H7 (cell line): ENCODE measurements around the gene CFI. TPM values are rescaled to one million over a fixed set of nuclear protein-coding genes. Genes with fewer than 3 reads are reported as not detected.

ENCODE experiments used
- DNase-seq: peaks from one replicate; pipeline ENCODE4 v3.0.0; 2012
- H3K27me3 ChIP-seq: 2 replicates; pipeline ENCODE4 v1.6.0; 2011; ENCODE audit warnings: mild to moderate bottlenecking, low read length; ENCODE audit not compliant: control insufficient read depth, insufficient read depth
- H3K36me3 ChIP-seq: replicated peaks from 2 replicates; pipeline ENCODE4 v1.5.1; 2011; ENCODE audit warnings: low read length; ENCODE audit not compliant: control insufficient read depth, insufficient read depth
- H3K4me3 ChIP-seq: 2 replicates; pipeline ENCODE4 v1.5.1; 2011; ENCODE audit warnings: low read depth, mild to moderate bottlenecking, control low read depth, low read length, moderate library complexity; ENCODE audit not compliant: insufficient read depth
- total RNA-seq: library from RNA; depleted of rRNA; stranded (reverse); fragments of >200 nt; shearing (Covaris generic); gene quantifications from 2 replicates; pipeline ENCODE4 v1.2.3, GENCODE V29; 2014

The CFI gene
- total RNA-seq, 1 experiment from 2014 or later = not detected

- Histone ChIP-seq H3K4me3 (no peak overlapping the region), H3K27me3 (no peaks in the 10 kb centered on the region), H3K36me3 (no peaks in the 10 kb centered on the region)
- no peak for DNase-seq
Observed at GRCh38 chr4:109755656-109756055, 46.1 kb downstream of the CFI start.

GRCh38 chr4:109754093-109754857, 47.5 kb downstream of the CFI start:
- Histone ChIP-seq H3K36me3 (no peaks in the 10 kb centered on the region), H3K4me3 (no peak overlapping the region), H3K27me3 (no peaks in the 10 kb centered on the region)
- DNase-seq = no peak

DNA sequence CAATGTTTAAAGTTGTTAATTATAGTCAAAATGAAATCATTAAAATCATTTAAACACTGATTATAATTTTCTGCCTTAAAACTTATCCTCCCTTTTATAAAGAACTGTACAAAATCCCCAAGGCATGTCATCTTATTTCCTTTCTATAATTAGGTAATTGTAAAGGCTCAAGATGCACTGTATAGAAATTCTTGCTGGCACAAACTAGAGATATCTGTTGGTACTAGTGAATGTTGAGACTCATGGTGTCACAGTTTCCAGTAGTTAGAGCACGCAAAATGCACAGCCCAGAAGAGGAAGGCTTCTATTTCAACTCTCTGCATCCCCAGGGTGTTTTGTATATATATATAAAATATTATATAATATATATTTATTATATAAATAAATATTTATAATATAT, 49.3 kb downstream of the CFI start:
- Histone ChIP-seq H3K4me3 (no peak overlapping the region), H3K27me3 (no peaks in the 10 kb centered on the region), H3K36me3 (no peaks in the 10 kb centered on the region)
- DNase-seq = no peak

DNA sequence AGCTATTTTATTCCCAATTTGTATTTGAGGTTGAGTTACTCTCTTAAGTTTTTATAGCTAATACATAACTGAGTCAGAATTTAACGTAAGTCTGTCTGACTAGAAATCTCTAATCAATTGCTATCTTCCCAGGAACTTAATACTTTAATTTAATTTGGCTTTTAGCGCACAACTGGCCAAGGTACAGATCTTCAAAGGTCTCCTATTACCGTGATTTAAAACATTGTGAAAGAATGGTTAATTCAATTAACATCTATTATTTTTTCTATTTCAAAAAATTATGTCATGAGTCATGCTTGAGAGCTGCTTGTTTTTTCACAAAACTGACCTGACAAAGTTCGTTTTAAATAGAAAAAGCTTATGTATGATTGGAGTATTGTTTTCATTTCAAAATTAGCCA, 49.9 kb downstream of the CFI start:
- H3K27me3 ChIP-seq = no peaks in the 10 kb centered on the region
- no peak for DNase-seq
- no peak overlapping the region for H3K4me3 ChIP-seq
- no peaks in the 10 kb centered on the region for H3K36me3 ChIP-seq

GRCh38 chr4:109750652-109751244, 51.1 kb downstream of the CFI start:
- Histone ChIP-seq H3K27me3 (no peaks in the 10 kb centered on the region), H3K4me3 (no peak overlapping the region), H3K36me3 (no peaks in the 10 kb centered on the region)
- DNase-seq = no peak

- Histone ChIP-seq H3K4me3 (no peak overlapping the region), H3K27me3 (no peaks in the 10 kb centered on the region), H3K36me3 (no peaks in the 10 kb centered on the region)
- no peak for DNase-seq
Observed at GRCh38 chr4:109749388-109750082, 52.3 kb downstream of the CFI start.

DNA sequence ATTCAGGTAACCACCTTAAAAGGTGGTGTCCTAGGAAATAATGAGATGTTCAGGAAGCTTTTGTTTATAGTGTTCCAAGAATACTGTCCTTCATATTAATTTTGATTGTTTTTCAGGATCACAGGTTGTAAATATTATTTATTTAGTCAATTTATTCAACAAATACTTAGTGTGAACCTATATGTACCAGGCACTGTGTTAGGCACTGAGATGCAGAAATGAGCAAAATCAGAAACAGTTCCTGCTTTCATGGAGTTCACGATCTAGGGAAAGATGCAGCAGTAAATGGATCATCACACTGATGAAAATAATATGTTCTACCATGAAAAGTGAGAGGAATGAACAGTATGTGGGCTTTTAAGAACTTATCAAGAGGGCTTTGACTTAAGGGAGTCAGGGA, 53.7 kb downstream of the CFI start:
- Histone ChIP-seq H3K36me3 (no peaks in the 10 kb centered on the region), H3K27me3 (no peaks in the 10 kb centered on the region), H3K4me3 (no peak overlapping the region)
- no peak for DNase-seq

DNA sequence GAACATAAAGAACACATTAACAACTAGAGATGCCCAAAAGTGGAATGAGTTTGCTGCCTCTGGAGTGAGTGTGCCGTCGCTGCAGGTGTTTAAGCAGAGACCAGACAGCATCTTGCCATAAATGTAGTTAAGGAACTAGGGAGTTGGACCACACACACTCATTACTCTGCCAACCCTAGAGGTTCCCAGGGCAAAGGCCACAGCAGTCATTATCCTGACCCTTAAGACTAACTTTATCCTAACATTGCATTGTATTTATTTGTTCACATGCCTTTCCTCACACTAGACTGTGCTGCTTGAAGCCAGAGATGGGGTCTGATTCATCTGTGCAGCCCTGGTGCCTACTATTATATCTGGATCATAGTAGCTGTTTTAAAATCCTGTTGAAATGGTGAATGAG, 55.1 kb downstream of the CFI start:
- Histone ChIP-seq H3K27me3 (no peaks in the 10 kb centered on the region), H3K4me3 (no peak overlapping the region), H3K36me3 (no peaks in the 10 kb centered on the region)
- no peak for DNase-seq

DNA sequence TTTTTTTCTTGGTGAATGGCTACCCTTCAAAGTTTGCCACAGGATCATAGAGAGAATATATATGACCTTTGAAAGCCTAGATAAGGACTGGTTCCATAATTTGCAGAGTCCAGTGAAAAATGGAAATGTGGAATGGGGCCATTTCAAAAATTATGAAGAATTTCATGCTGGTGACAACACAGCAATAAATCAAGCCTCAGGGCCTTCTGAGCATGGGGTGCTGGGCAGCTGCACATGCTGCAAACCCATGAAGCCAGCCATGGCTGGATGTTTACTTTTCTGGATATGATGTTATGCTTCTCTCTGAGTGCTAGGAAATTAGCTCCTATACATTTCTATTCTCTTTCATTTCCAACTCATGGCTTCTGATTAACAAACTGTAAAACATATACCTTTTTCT, 56.0 kb downstream of the CFI start:
- Histone ChIP-seq H3K36me3 (no peaks in the 10 kb centered on the region), H3K4me3 (no peak overlapping the region), H3K27me3 (no peaks in the 10 kb centered on the region)
- DNase-seq = no peak

DNA sequence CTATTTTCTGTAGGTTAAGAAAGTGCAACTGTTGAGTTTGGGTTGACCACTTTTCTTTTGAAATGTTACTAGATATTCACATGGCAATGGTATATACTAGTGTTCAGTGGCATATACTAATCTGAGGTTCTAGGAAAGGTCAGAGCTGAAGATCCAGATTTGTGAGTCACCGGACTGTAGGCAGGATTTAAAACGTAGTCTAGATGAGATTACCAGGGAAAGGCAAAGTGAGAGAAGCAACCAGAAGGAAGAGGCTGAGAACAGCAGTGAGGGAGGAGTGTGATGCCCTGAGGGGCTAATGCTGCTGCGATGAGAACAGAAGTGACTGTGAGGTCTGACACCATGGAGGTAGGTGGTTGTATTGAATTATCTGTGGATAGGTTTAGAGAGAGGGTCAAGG, 62.3 kb downstream of the CFI start:
- Histone ChIP-seq H3K27me3 (no peaks in the 10 kb centered on the region), H3K36me3 (no peaks in the 10 kb centered on the region), H3K4me3 (no peak overlapping the region)
- DNase-seq = no peak

DNA sequence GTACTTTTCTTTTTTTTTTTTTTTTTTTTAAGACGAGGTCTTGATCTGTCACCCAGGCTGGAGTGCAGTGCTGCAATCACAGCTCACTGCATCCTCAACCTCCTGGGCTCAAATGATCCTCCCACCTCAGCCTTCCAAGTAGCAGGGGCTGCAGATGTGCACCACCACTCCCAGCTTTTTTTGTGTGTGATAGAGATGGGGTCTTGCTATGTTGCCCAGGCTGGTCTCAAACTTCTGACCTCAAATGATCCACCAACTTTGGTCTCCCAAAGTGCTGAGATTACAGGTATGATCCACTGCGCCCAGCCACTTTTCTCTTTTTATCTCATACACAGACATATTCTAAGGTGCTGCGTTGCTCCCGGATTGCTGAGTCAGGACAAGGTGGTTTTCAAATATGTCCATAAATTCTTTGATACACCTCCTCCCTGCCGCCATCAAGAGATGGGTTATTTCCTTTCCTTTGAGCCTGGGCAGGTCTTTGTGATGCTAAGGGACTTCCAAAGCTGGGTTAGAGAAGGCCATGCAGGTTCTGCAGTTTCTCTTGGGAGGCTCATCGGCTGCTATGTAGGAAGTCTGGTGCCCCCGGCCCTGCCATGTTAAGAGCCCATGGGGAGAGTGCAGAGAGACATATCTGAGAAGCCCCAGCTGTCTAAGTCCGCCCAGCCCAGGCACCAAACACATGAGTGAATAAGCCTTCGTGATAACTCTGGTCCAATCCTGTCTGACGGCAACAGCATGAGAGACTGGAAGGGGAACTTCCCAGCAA, 63.5 kb downstream of the CFI start:
- DNase-seq = no peak
- H3K27me3 ChIP-seq = no peaks in the 10 kb centered on the region
- H3K4me3 ChIP-seq = no peak overlapping the region
- H3K36me3 ChIP-seq = no peaks in the 10 kb centered on the region

DNA sequence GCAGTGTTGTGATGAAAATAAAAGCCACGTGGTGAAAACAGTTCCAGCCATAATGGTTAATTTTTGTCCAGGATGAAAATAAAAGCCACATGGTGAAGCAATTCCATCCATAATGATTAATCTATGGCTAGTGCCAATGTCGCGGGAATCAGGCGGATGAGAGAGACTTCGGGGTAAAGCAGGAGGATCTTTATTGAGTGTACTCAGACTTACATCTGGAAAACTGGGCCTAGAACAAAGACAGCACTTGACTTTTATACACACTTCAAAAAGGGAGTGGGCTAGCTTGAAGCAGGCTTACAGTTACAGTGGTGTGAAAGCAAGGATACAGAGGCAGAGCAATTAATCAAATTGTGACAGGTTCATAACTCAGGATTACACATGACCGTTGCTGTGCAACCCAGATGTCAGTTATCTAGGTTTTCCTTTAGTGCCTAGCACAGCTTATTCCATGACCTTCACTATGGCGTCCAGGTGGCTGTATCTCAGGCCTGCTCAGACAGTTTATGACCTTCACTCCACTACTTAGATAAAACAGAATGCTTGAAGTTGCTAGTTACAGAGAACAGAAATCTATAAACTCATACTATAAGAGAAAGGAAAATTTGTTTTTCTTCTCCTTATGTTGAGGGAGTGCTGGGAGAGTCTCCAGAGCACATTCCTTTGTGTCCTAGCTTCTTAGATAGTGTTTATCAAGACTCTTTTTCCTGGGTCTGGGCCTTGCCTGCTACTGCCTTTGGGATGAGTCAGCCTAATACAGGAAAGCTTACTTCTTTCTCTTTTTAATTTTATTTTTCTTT, 66.0 kb downstream of the CFI start:
- no peaks in the 10 kb centered on the region for H3K36me3 ChIP-seq
- H3K27me3 ChIP-seq = no peaks in the 10 kb centered on the region
- no peak overlapping the region for H3K4me3 ChIP-seq
- no peak for DNase-seq

DNA sequence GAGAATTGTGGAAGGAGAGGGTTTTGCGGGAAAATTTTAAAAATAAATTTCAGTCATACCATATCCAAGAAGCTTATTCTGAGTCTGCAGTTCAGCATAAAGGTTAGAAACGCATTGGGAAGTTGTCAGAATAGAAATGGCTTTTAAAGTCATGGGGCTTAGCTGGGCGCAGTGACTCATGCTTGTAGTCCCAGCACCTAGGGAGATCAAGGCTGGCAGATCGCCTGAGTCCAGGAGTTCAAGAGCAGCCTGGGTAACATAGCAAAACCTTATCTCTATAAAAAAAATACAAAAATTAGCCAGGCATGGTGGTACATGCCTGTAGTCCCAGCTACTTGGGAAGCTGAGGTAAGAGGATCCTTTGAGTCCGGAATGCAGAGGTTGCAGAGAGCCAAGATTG, 68.1 kb downstream of the CFI start:
- no peak for DNase-seq
- H3K36me3 ChIP-seq = no peaks in the 10 kb centered on the region
- H3K4me3 ChIP-seq = no peak overlapping the region
- no peaks in the 10 kb centered on the region for H3K27me3 ChIP-seq
